MCF 10A (cell line): ENCODE results near the gene AWAT2. TPM values are rescaled to one million over a fixed set of nuclear protein-coding genes. Genes with fewer than 3 reads are reported as not detected.

Experiments
- BruUV-seq: library from RNA; stranded (reverse); fragments of 400-500 nt; replicated peaks from 2 replicates; lab custom pipeline; 2021; lab: Mats Ljungman, UMichigan
- CTCF ChIA-PET: fragments of 300-600 bp; sonication (Branson Sonifier 250); formaldehyde crosslinking; extraction: SDS; loops from one replicate; lab custom pipeline; 2021; ENCODE audit warnings: antibody characterized with exemption, inconsistent platforms; lab: Yijun Ruan, JAX
- POLR2A ChIA-PET: fragments of 300-600, 350-650 bp; sonication (Branson Sonifier 250); formaldehyde crosslinking; extraction: SDS; loops from one replicate; lab custom pipeline; 2020; ENCODE audit warnings: antibody characterized with exemption, inconsistent platforms; lab: Yijun Ruan, JAX
- DNase-seq: peaks from one replicate; pipeline ENCODE4 v3.0.0-alpha.2; 2018; ENCODE audit not compliant: unreplicated experiment
- H3K27ac Mint-ChIP-seq: one replicate; pipeline ENCODE4 v1.8.0; 2022; ENCODE audit warnings: mild to moderate bottlenecking, low read depth, mixed read lengths; ENCODE audit not compliant: unreplicated experiment
- H3K27me3 Mint-ChIP-seq: one replicate; pipeline ENCODE4 v1.8.0; 2022; ENCODE audit warnings: mixed read lengths; ENCODE audit not compliant: insufficient read depth, unreplicated experiment
- H3K36me3 Mint-ChIP-seq: one replicate; pipeline ENCODE4 v1.8.0; 2022; ENCODE audit warnings: mild to moderate bottlenecking, moderate library complexity, mixed read lengths; ENCODE audit not compliant: insufficient read depth, unreplicated experiment
- H3K4me1 Mint-ChIP-seq: one replicate; pipeline ENCODE4 v1.8.0; 2022; ENCODE audit warnings: mixed read lengths; ENCODE audit not compliant: insufficient read depth, unreplicated experiment
- H3K4me3 Mint-ChIP-seq: one replicate; pipeline ENCODE4 v1.8.0; 2022; ENCODE audit warnings: mild to moderate bottlenecking, moderate library complexity, mixed read lengths; ENCODE audit not compliant: unreplicated experiment
- H3K9me3 Mint-ChIP-seq: one replicate; pipeline ENCODE4 v1.8.0; 2022; ENCODE audit warnings: mixed read lengths; ENCODE audit not compliant: unreplicated experiment
- CTCF ChIP-seq: fragments of 200-600 bp; IDR thresholded peaks from one replicate; pipeline ENCODE4 v1.8.0; 2022; ENCODE audit warnings: antibody characterized with exemption, mild to moderate bottlenecking; ENCODE audit not compliant: unreplicated experiment
- intact Hi-C: fragments of 100-400 bp; cut with micrococcal nuclease; formaldehyde crosslinking; loops from 2 replicates; pipeline ENCODE4 v1.14.1; 2022
- total RNA-seq: library from RNA; stranded (reverse); gene quantifications from 2 replicates; pipeline ENCODE4 v1.2.3, GENCODE V29; 2022

AWAT2 gene
- total RNA-seq, 1 experiment from 2014 or later: 0.14 TPM

- Mint-ChIP-seq H3K4me3 (no peak overlapping the region), H3K27ac (no peak overlapping the region), H3K9me3 (no peaks in the 10 kb centered on the region), H3K27me3 (peaks cover 22% of the 10 kb centered on the region), H3K36me3 (no peaks in the 10 kb centered on the region), H3K4me1 (no peaks in the 10 kb centered on the region)
- BruUV-seq: no TSS peak
- no peak for TF ChIP-seq CTCF
- intact Hi-C loops: no loop called here
- ChIA-PET CTCF (no interaction called here), POLR2A (no interaction called here)
- no peak for DNase-seq
Measured at GRCh38 chrX:70009970-70010369, 39.8 kb downstream of the AWAT2 start.

DNA sequence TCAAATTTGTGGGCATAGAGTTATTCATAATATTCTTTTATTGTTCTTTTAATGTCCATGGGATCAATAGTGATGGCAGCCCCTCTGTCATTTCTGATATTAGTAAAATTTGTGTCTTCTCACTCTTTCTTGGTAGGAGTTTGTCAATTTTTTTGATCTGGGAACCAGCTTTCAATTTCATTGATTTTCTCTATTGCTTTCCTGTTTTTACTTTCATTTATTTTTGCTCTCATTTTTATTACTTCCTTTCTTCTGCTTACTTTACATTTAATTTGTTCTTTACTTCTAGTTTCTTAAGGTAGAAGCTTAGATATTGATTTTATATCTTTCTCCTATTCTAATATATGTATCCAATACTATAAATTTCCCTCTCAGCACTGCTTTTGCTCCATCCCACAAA, 40.7 kb downstream of the AWAT2 start:
- intact Hi-C loops: no loop called here
- BruUV-seq: no TSS peak
- no peaks in the 10 kb centered on the region for H3K9me3 Mint-ChIP-seq
- H3K27ac Mint-ChIP-seq: no peak overlapping the region
- ChIA-PET POLR2A (interaction anchor here (0.8 kb wide), 1 partner anchor 759 kb away, joined by 3 read pairs; no protein-coding TSS in a partner anchor), CTCF (no interaction called here)
- H3K27me3 Mint-ChIP-seq: peaks cover 31% of the 10 kb centered on the region
- no peak for DNase-seq
- no peak overlapping the region for H3K4me3 Mint-ChIP-seq
- TF ChIP-seq CTCF: no peak
- no peaks in the 10 kb centered on the region for H3K4me1 Mint-ChIP-seq
- no peaks in the 10 kb centered on the region for H3K36me3 Mint-ChIP-seq

DNA sequence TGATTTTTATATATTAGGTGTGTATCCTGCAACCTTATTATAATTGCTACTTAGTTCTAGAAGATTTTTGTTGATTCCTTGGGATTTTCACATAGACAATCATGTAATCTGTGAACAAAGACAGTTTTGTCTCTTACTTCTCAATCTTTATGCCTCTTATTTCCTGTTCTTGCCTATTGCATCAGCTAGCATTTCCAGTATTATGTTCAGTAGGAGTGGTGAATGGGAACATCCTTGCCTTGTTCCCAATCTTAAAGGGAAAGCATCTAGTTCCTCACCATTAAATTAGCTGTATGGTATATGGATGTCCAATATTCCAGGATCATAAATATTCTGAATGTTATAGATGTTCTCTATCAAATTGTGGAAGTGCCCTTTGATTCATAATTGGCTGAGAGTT, 41.8 kb downstream of the AWAT2 start:
- no peak for DNase-seq
- ChIA-PET POLR2A (no interaction called here), CTCF (no interaction called here)
- Mint-ChIP-seq H3K4me3 (no peak overlapping the region), H3K36me3 (no peaks in the 10 kb centered on the region), H3K27me3 (peaks cover 35% of the 10 kb centered on the region), H3K27ac (no peak overlapping the region), H3K9me3 (no peaks in the 10 kb centered on the region), H3K4me1 (no peaks in the 10 kb centered on the region)
- no peak for TF ChIP-seq CTCF
- intact Hi-C loops: no loop called here
- BruUV-seq: no TSS peak

DNA sequence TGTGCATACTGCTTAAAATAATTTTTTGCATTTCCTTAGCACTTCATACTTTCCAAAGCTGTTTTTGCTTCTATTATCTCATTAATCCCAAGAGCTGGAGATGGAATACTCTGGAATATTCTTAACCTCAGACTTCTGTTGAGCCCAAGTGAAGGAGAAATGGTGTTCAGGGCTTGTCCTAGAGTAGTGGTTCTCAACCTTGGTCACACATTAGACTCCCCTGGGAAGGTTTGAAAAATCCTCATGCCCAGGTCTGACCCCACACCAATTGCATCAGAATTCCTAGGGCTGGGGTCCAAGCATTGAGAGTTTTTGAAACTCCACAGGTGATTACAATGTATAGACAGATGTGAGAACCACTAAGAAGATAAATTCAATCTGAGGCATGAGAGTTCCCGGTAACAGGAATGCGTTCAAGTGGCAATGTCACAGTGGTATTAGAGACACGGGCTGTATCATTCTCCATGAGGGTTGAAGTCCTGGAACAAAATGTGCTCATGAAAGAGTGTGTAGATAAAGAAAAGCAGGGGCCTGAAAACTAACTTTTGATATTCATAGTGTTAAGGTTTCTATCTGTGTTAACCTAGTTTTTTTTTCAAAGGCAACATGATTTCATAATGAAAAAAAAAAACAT, 47.9 kb downstream of the AWAT2 start:
- Mint-ChIP-seq H3K4me1 (no peaks in the 10 kb centered on the region), H3K4me3 (no peak overlapping the region), H3K9me3 (peaks cover 10% of the 10 kb centered on the region), H3K36me3 (no peaks in the 10 kb centered on the region), H3K27ac (no peak overlapping the region), H3K27me3 (peaks cover 38% of the 10 kb centered on the region)
- CTCF ChIA-PET: no interaction called here
- POLR2A ChIA-PET: no interaction called here
- intact Hi-C loops: no loop called here
- TF ChIP-seq CTCF: no peak
- no TSS peak for BruUV-seq
- DNase-seq: no peak
